GM18858 (cell line): Measurements from ENCODE around the gene ETS1.

Experiments used
- ATAC-seq: cut with Tn5 transposase; IDR thresholded peaks from one replicate; pipeline ENCODE4 v1.9.1; 2021; ENCODE audit not compliant: unreplicated experiment

ETS1 gene, protein sequence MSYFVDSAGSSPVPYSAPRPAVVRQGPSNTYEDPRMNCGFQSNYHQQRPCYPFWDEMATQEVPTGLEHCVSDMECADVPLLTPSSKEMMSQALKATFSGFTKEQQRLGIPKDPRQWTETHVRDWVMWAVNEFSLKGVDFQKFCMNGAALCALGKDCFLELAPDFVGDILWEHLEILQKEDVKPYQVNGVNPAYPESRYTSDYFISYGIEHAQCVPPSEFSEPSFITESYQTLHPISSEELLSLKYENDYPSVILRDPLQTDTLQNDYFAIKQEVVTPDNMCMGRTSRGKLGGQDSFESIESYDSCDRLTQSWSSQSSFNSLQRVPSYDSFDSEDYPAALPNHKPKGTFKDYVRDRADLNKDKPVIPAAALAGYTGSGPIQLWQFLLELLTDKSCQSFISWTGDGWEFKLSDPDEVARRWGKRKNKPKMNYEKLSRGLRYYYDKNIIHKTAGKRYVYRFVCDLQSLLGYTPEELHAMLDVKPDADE

DNA sequence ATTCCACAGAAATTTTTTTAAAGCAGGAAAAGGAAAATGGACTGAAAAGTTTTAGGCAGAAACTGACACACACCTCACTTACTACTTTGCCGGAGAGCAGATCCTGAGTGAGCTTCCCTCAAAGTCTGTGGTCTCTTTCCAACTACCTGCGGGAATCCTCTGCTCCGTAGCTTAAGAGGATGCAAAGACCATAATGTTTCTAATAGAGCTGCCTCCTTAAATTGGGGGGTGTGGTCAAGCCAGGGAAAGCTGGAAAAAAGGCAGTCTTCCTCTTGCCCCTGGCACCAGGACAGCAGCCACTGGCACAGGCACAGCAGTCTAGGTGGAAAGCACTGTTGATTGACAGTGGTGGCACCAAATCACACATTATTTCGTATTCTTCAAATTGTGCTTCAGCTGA lies at the start of gene ETS1:
Gene ETS1, minus strand, starts transcription at position 144 of the 400 bp plus-strand sequence. CDS start 14,428 bp downstream, outside the sequence.
- ATAC-seq, result no peak

DNA sequence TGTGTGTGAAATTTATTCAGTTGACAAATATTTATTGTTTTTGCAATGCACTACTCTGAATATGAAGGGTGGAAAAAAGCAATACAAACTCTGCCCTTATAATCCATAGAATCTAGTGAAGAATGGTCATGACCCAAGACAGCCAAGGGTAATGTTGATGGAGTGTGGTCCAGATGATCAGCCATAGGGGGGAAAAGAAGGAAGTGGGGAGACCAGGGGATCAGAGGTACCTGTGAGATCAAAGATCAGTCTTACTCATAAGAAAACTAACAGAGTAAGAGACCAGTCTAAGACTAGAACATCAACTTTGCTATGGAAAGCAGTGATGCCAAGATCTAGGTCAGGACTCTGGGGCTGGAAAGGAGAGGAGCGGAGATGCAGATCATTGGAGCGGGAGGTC lies 47.0 kb upstream of the ETS1 start:
- no peak for ATAC-seq

DNA sequence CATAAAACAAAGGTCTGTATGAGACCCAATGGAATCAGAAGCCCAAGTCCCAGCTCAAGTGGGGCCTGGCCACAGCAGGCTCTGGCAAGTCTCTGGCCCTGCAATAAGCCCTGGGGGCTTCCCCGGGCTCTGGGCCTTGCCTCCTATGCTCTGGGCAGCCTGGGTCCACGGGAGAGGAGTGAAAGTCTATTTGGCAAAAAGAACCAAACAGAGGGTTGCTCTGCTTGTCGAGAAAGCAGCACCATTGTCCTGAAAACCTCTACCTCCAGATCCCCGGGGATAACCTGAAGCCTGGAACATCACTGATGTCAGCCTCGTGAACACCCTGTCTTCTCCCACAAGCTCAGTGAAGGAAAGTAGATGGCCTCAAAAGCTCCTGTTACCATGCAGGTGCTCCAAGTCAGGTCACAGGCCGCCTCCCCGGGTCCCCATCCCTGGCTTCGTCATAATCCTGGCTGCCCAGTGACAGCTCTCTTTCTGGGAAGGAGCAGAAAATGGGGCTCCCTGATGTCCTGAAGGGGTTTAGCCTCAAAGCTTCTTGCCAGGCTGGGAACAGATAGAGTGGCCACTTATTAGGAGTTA lies 46.1 kb upstream of the ETS1 start:
- ATAC-seq, result no peak

DNA sequence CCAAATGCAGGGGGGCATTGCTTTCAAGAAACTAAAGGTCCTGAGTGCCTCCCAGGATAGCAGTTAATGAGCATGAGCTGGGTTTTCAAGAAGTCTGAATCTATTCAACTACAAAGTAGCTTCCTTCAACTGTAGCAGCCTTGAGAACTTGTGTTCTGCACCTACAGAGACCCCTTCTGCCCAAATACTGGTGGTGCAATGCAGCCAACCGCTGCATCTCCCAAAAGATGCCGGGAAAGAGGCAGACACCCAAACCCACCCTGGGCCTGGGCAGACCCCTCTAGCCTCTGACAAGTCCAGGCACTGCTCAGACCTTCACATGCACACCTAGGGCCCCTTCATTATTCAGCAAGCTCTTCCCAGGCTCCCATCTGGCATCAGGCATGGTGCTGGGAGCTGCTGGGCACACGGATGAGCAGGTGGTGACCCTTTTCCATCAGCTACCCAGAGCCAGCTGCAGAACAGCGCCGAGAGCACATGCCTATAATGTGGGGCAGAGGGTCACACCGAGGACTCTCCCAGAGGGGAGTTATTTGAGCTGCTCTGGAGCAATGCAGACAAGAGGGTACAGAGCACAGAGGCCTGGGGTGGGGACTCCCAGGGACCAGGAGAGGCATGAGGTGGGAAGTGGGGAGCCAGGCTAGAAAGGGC lies 44.9 kb upstream of the ETS1 start:
- no peak for ATAC-seq

DNA sequence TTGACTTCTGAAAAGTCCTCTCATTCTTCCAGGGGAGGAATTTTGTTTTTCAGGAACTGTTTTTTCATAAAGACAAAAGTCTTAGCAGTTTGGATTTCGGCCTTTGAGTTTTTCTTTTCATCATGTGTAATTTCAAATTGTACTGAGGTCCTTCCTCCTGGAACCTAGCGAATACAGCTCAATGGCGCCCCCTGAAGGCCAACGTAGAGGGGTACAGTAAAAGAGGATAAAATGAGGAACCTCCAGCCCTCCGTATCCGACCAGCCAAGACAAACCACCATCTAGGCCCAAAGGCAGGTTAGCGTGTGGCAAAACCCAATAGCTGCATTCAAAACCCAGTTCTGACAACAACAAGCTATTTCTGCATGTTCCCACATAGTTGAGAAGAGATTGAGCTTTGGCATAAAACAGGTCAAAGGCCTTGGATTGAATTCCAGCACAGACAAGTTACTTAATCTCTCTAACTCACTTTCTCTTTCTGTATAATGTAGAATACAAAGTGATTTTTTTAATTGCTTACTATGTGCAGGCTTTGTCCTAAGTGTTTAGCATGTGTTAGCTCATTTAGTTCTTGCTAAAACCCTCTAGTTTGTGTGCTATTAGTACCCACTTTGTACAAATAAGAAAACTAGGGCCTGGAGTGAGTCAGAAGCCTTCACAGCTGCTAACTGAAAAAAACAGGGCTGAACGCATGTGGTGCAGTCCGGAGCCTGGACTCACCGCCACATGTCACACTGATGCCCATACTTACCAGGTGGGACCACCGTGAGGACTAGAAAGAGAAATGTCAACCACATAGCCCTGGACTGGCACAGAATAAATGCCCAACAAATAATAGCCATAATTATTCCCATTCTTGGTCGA lies 43.2 kb upstream of the ETS1 start:
- ATAC-seq, result no peak

DNA sequence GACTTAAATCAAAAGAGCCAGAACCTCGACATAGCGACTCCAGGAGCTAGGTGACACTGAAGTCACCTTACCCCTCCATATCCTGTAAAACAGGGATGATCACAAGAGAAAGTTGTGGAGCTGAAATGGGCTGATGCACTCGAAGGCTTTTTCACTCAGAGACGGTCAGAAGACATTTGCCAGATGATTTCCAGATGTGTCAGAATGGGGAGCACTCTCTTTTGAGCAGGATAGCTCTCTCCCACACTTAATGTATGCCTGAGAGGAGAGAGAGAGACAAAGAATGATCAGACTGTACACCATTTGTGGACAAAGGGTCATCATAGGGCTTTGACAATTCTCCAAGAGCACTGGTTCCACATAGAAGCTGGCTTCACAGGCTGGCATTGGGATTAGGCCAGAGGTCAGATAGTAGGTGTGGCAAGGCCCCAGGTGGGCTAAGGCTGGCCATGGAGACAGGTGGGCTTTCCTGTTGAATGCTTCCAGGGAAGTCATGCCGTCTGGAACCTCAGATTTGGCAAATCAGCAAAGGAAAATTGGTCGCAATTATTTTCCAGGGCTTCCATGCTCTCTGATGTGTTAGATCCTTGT lies 42.3 kb upstream of the ETS1 start:
- no peak for ATAC-seq

DNA sequence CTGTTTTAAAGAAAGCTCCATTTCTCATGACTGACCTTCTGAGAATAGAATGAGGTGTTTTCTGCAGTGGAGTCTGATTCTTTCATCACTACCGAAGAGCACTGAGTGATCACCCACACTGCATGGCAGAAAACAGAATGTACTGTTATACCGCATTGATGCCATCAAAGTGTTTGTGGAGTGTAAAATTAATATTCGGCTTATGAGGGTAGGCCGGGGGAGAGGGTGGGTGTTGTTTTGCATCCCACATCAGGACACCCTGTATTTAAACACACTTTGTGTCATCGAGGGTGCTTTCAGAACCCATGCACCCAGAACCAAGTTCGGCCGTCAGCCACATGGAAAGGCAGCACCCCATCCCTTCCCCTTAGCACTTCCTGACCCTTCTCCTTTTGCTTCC lies 41.3 kb upstream of the ETS1 start:
- no peak for ATAC-seq

DNA sequence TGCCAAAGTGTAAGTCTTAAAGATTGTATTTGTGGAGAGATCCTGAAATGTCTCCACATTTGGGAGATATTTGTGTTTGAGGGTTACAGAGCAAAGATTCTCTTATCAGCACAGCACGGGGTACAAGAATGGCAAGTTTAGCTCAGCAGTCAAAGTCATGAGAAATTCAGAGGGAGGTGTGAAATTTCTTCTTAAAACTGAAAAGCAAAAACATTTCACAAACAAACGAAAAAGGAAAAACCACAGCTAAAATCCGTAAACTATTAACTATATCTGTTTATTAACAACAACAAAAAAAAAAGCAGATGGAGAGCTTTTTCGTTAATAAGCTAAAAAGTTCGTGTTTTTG lies 40.9 kb upstream of the ETS1 start:
- ATAC-seq, result no peak

DNA sequence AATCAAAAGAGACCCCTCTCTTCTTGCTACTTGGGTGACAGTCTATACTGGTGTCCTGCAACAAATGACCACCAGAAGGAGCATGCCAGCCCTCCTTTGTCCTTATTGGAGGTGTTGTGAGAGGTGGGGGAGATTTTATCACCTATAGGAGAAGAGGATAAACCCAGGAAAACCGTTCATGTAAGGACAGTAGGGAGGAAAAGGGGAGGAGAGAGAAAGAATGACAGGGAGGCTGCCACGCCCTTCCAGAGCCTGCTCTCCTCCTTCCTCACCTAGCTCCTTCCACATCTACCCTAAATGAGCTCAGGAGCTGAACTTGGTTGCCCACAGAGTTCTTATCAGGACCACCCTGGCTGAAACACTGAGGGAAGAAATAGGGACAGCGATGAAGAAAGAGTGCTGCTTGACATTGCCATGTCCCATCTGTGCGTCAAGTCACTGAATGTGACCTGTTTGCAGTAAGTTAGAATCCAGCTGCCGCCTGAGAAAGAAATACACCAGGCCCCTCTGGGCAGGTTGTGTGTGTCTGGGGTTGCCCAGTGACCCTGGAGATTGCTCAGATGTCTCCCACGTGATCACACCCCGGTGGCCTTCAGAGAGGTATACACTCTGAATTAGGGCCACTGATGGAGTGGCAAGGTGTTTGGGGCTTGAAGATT lies 40.4 kb upstream of the ETS1 start:
- no peak for ATAC-seq

DNA sequence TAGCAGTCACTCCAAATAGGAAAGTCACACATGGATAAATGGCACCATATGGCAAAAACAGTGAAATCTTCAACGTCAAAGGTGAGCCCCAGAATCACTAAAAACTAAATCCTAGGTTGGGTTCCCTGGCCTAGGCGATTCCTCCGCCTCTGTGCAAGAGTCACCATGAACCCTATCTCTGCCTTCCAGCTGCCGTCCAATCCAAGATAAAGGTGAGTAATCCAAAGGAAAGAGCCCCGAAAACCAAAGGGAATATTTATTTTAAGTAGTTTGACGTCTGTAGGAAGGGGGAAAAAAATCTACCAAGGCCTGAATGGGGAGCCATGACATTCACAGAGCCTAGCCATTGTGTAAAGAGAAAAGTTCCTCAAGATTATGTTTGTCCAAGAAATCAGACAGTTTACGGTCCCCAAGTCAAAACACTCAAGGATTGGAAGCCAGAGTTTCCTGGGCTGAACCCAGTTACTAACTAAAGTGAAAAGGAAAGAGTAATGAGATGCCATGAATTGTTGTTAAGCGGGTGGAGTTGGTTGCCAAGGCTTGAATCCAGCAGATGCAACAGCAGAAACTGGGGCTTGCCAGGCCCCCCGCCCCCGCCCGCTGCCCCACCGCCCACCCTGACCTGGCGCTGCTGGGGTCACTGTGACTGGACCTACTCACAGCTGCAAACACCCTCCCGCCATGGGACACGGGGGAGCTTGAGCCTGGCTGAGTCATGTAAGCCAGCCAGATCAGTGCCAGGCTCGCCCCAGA lies 39.7 kb upstream of the ETS1 start:
- ATAC-seq, result no peak

DNA sequence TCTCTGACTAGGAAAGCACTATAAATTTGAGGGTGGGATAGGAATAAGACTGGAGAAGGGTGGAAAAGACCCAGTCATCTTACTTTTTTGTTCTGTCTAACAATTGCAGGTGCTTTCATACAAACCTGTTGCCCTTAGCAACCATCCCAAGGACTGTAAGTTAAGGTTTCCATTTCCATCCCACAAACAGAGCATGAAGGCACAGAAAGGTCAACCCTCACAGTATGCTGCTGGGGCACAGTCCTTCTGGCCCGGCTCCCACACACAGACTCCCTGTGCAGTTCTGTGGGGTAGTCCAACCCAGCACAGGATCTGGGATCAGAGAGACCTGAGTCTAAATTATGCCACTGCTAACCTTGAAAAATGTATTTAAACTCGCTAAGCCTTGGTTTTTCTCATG lies 38.4 kb upstream of the ETS1 start:
- no peak for ATAC-seq

DNA sequence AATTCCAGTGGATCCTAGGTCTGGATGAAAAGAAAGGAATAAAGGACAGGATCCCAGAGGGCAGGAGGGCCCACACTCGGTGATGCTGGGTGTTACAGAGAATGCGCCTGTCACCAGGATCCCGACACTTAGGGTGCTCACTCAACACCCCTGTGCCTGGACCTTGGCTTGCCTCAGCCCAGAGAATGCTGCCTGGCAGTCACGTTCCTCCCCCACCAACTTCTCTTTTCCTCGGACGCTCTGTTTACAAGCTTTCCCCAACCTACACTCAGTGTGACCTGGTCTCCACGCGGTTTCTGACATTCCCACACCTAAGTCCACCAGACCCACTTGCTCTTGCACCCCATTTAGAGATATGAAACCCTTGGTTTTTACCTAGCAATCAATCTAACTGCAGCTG lies 38.0 kb upstream of the ETS1 start:
- ATAC-seq, result no peak

DNA sequence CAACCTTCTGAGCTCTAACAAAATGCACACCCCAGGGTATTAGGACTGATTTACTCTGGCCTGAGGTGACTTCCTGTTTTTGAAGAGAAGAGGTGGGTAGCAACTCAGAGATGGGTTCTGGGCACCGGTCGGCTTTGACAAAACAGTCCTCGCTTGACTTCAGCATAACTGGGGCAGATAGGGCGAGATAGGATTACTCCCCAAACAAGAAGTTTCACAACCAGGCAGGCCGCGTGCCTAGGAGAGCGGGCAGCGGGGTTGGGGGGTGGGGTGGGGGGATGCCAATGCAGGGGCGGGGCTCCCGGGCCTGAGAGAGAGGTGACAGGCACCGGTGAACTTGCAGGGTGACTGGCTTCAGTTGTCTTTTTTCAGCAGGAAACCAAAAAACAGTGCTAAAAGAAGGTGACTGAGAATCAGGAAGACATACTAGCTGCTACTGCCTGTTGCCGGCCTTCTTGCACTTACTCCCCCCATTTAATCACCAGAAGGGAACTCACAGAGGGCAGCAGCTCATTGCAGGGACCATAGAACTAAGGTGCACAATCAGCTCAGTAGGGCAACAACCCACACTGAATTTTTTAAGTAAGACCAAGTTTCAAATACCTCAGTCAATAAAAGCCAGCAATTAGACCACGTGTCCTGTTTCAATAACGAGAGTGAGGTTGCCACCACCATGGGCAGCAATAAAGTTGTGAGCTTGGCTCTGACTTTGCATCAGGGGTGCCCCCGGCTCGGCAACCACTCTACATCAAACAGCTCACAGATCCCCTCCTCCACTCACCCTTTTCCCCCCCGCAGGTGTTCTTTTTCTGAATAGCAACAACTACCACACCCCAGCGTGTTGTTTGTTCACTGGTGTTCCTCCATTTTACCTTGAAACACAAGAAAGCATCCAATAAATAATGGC lies 37.2 kb upstream of the ETS1 start:
- no peak for ATAC-seq

DNA sequence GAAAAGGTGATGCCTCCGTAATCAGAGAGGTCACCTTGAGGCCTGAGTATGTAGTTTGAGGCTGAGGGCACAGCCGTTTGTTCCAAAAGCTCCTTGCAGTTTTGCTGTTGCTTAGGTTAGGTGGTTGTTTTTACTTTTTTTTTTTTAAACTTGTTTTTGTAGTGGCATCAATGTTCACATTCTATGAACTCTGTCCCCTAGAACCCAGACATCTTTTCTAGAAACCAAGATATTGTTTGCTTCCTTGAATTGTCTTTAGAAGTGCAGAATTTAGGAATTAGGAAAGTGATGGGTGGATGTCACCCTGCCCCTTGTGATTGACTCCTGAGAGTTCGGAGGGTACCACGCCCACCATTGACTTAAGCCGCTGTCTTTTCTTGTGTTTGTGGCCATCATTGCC lies 35.7 kb upstream of the ETS1 start:
- ATAC-seq, result no peak

DNA sequence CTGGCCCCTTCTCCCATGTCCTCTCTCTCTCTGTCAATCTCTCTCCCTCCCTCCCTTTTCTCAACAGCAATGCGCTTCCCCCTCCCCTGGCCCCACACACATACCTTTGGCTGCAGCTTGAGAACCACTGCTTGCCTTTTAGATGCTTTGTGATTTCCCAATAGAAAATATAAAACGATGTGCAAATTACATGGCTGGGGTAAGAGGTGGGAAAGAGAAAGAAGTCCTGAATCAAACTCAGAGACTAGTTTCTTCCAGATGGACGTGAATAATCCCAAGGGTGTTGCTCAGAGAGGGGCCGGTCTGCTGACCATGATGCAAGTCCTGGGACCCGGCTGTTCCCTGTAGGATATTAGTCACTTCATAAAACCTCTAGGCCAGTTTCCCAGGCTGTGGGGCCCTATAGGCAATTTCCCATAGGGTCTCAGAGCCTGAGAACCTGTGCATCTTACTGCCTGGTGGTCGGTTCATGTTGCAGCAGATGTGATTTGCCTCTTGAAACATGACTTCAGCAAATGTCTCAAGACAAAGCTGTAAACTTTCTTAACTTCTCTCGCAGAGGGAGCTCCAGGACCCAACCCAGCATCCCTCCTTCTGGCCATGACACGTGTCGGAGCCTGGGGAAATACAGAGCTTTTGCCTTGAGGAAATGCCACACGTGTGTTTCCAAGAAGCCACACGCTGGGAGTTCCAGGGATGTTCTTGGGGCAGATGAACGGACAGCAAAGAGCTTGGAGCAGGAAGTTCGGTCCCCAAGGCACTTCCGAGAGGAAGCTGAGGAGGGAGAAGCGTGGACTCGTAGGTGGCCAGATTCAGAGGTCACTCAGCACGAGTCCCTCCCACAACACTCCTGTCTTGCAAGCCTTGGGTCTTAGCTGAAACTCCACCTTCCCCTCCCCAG lies 34.5 kb upstream of the ETS1 start:
- no peak for ATAC-seq

DNA sequence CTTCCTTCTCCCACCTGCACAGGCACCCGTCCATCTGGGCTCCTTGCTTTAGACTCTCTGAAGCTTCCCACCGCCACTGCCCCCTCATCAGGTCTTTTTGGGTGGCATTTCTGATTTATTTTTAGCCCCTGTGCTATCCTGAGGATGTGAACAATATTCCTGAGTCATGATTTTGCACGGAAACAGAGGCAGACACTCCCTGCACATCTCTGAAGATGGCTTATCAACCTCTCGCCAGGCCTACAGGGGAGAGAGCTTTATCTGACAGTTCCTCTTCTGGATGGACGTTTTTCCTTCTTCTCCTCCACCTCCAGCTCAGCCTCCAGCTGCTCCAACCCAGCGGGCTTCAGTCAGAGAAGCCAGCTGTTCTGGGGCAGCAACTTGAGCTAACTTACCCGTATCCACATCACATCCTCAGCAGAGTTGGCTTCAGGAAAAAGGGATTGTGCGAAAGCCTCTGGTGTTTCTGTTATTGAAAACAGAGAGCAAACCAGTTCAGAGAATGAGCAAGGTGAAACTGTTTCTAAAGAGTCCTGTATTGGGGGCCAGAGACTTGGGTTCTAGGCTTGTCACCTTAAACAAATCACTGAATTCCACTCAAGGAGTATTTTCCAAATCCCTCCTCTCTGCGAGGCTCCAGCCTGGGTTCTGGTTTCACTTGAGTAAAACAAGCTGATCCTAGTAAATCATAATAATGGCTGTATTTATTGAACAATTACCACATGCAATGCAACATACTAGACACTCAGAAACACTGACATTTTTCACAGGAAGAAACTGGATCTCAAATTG lies 33.1 kb upstream of the ETS1 start:
- no peak for ATAC-seq
